Measurements from ENCODE around the gene ETS1. TPM values are rescaled to one million over a fixed set of nuclear protein-coding genes. Genes with fewer than 3 reads are reported as not detected.

The ETS1 gene
- total RNA-seq, 1 donor from 2014 or later = 45.3 TPM

DNA sequence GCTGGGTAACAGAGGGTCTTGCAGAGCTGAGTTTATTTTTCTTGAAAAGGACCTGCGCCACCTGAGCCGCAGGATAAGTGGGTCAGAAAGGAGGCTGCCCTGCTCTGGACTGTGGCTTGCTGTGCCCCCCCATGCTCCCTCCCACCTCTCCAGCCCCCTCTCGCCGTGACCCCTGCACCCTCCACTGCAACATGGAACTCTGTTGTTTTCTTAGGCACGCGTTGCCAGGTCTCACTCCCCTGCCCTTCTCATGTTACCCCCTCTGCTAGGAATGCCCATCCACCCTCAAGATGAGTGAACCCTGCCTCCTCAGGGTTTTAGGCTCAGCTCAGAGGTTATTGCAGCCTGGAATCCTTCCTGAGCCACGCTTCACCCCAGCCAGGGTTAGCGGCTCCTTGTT, 10.8 kb downstream of the ETS1 start:
- Histone ChIP-seq H3K27ac (replicated peaks) (peak overlapping the region; percentile 76), H3K9me3 (replicated peaks) (peaks cover 6% of the 10 kb centered on the region), H3K4me1 (peaks cover 64% of the 10 kb centered on the region), H3K4me3 (peak overlapping the region; percentile 28), H3K27me3 (ENCODE audit: low read depth) (no peaks in the 10 kb centered on the region), H3K36me3 (no peaks in the 10 kb centered on the region)
- intact Hi-C loops (cut with micrococcal nuclease) = no loop called here
- no peak for DNase-seq
- TF ChIP-seq, protein P1, sequence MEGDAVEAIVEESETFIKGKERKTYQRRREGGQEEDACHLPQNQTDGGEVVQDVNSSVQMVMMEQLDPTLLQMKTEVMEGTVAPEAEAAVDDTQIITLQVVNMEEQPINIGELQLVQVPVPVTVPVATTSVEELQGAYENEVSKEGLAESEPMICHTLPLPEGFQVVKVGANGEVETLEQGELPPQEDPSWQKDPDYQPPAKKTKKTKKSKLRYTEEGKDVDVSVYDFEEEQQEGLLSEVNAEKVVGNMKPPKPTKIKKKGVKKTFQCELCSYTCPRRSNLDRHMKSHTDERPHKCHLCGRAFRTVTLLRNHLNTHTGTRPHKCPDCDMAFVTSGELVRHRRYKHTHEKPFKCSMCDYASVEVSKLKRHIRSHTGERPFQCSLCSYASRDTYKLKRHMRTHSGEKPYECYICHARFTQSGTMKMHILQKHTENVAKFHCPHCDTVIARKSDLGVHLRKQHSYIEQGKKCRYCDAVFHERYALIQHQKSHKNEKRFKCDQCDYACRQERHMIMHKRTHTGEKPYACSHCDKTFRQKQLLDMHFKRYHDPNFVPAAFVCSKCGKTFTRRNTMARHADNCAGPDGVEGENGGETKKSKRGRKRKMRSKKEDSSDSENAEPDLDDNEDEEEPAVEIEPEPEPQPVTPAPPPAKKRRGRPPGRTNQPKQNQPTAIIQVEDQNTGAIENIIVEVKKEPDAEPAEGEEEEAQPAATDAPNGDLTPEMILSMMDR (IDR thresholded peaks at IDR 0.05; ENCODE audit: borderline replicate concordance) = no peak

DNA sequence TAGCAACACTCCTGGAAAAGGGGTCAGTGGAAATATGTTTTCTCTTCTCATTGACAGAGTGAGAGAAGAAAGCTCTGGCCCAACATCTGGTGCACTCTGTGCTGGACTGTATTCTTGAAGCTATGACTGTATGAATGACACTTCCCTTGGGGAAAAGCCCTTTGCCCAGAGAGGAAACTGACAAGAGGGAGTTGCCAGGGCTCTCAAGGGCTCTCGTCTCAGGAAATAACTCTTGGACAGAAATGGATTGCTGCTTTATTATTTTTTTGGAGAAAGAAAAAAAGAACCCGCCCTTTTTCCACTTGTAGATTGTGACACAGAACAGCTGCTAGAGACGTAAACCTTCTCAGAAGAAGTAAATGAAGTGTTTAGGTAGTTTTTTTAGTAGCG, 11.4 kb downstream of the ETS1 start:
- no peak for DNase-seq

DNA sequence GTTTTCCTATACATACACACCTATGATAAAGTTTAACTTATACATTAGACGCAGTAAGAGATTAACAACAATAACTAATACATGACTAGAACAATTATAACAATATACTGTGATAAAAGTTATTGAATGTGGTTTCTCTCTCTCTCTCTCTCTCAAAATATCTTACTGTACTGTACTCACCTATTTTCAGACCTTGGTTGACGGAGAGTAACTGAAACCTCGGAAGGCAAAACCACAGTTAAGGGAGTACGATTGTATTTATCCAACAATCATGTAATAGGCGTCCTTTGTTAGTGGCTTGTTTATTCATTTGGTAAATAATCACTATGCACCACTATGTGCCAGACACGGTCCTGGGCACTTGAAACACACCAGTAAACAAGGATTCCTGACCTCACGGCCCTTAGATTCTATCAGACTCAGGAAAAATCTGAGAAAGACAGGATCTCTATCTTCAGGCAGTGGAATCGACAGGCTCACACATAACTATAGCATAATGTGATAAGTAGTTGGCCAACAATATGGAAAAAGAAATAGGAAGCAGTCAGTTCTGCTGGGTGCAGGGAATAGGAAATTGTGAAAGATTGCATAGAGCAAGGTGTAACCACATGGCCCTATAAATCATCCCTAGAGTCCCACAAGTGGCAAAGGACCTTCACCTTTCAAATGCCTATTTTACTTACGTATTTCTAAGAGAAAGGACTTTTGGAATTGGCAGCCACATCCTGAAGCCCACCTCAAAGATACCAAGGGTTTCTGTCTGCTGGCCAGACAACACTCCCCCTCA, 12.0 kb downstream of the ETS1 start:
- peaks cover 6% of the 10 kb centered on the region for H3K9me3 ChIP-seq (replicated peaks)
- peak overlapping the region; percentile 76 for H3K27ac ChIP-seq (replicated peaks)
- no peak overlapping the region for H3K4me3 ChIP-seq
- intact Hi-C loops (cut with micrococcal nuclease) = no loop called here
- no peaks in the 10 kb centered on the region for H3K27me3 ChIP-seq (ENCODE audit: low read depth)
- H3K4me1 ChIP-seq = peaks cover 62% of the 10 kb centered on the region
- TF ChIP-seq, protein P1 (IDR thresholded peaks at IDR 0.05; ENCODE audit: borderline replicate concordance) = no peak
- DNase-seq = no peak
- no peaks in the 10 kb centered on the region for H3K36me3 ChIP-seq

More for the DNA sequence above, 11.4 kb downstream of the ETS1 start:
- Histone ChIP-seq H3K4me1 (peaks cover 62% of the 10 kb centered on the region), H3K27ac (replicated peaks) (peak overlapping the region; percentile 76), H3K27me3 (ENCODE audit: low read depth) (no peaks in the 10 kb centered on the region), H3K9me3 (replicated peaks) (peaks cover 6% of the 10 kb centered on the region), H3K36me3 (no peaks in the 10 kb centered on the region), H3K4me3 (peak overlapping the region; percentile 28)
- intact Hi-C loops (cut with micrococcal nuclease) = no loop called here
- TF ChIP-seq, protein P1 (IDR thresholded peaks at IDR 0.05; ENCODE audit: borderline replicate concordance) = no peak

DNA sequence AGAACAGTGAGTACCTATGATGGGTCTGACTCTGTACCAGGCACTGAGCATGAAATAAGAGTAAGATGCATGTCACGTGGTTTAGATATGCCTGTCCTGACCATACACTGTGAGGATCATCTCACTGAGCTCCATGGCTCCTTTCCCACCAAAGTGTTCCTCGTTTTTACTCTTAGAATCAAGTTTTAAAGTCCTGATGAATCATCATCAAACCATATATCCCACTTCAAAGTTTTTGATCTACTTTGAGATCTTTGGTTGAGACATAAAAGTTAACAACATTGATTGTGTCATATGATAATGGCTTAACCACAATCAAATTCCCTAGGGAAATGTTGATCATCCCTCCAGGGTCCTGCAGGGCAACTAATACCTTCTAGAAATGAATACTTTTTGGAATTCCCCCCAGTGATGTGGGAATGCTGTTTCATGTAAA, 12.8 kb downstream of the ETS1 start:
- Histone ChIP-seq H3K4me1 (peaks cover 62% of the 10 kb centered on the region), H3K9me3 (replicated peaks) (peaks cover 6% of the 10 kb centered on the region), H3K36me3 (no peaks in the 10 kb centered on the region), H3K4me3 (no peak overlapping the region), H3K27ac (replicated peaks) (peak overlapping the region; percentile 76), H3K27me3 (ENCODE audit: low read depth) (no peaks in the 10 kb centered on the region)
- TF ChIP-seq, protein P1 (IDR thresholded peaks at IDR 0.05; ENCODE audit: borderline replicate concordance) = no peak
- intact Hi-C loops (cut with micrococcal nuclease) = no loop called here
- no peak for DNase-seq

DNA sequence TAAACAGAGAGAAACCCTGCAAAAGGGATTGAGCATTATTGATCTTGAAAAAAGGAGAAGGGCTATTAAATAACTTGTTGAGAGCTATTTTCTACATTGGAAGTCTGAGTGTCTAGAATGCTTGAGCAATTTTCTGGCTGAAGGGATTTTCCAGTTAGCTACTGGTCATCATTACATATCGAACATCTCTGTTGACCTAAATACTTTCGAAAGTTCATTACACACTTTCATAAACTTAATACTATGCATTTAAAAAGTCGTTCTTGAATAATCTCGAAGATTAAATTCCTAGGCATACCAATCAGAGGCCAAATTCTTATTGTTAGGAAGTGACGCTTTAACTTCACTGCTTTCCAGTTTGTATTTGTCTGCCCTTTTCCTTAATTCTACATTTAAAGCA, 13.7 kb downstream of the ETS1 start:
- Histone ChIP-seq H3K4me3 (no peak overlapping the region), H3K4me1 (peaks cover 59% of the 10 kb centered on the region), H3K9me3 (replicated peaks) (peaks cover 6% of the 10 kb centered on the region), H3K27ac (replicated peaks) (peak overlapping the region; percentile 2), H3K27me3 (ENCODE audit: low read depth) (no peaks in the 10 kb centered on the region), H3K36me3 (no peaks in the 10 kb centered on the region)
- intact Hi-C loops (cut with micrococcal nuclease) = no loop called here
- TF ChIP-seq, protein P1 (IDR thresholded peaks at IDR 0.05; ENCODE audit: borderline replicate concordance) = no peak
- DNase-seq = no peak

Data from left ventricle myocardium inferior (tissue), 1 donor.